Endodermal cell (in vitro differentiated cells): ENCODE data around the gene CAPZB. TPM values are rescaled to one million over a fixed set of nuclear protein-coding genes. Genes with fewer than 3 reads are reported as not detected.

Experiments used
- DNase-seq: peaks from one replicate; pipeline ENCODE4 v3.0.0-alpha.2; 2017
- H3K27ac ChIP-seq: 2 replicates; pipeline ENCODE4 v1.5.1; 2013; ENCODE audit warnings: mild to moderate bottlenecking, low read depth, low read length, moderate library complexity
- H3K27me3 ChIP-seq: 2 replicates; pipeline ENCODE4 v1.6.1; 2013; ENCODE audit warnings: mild to moderate bottlenecking, low read length, moderate library complexity; ENCODE audit not compliant: insufficient read depth, control insufficient read depth, poor library complexity, severe bottlenecking
- H3K36me3 ChIP-seq: 2 replicates; pipeline ENCODE4 v1.7.0; 2013; ENCODE audit warnings: mild to moderate bottlenecking, low read length, moderate library complexity; ENCODE audit not compliant: control insufficient read depth, insufficient read depth
- H3K4me1 ChIP-seq: one replicate; pipeline ENCODE4 v1.7.0; 2013; ENCODE audit warnings: low read length; ENCODE audit not compliant: control insufficient read depth, insufficient read depth
- H3K4me3 ChIP-seq: 2 replicates; pipeline ENCODE4 v1.5.1; 2013; ENCODE audit warnings: mild to moderate bottlenecking, low read length, moderate library complexity
- H3K9ac ChIP-seq: 2 replicates; pipeline ENCODE4 v1.6.1; 2013; ENCODE audit warnings: mild to moderate bottlenecking, low read length, moderate library complexity; ENCODE audit not compliant: poor library complexity, severe bottlenecking; ENCODE audit errors: extremely low read depth
- H3K9me3 ChIP-seq: 2 replicates; pipeline ENCODE4 v1.6.1; 2013; ENCODE audit warnings: mild to moderate bottlenecking, low read length, moderate library complexity; ENCODE audit not compliant: control insufficient read depth
- H3K27ac Mint-ChIP-seq: 2 replicates; pipeline ENCODE4 v1.8.0; 2020; ENCODE audit warnings: mixed read lengths
- H3K27me3 Mint-ChIP-seq: 2 replicates; pipeline ENCODE4 v1.8.0; 2021; ENCODE audit warnings: mild to moderate bottlenecking, mixed read lengths; ENCODE audit not compliant: insufficient read depth
- H3K36me3 Mint-ChIP-seq: 2 replicates; pipeline ENCODE4 v1.8.0; 2020; ENCODE audit warnings: low read depth, mixed read lengths
- H3K4me1 Mint-ChIP-seq: 2 replicates; pipeline ENCODE4 v1.8.0; 2020; ENCODE audit warnings: mixed read lengths
- H3K4me3 Mint-ChIP-seq: 2 replicates; pipeline ENCODE4 v1.8.0; 2020; ENCODE audit warnings: mild to moderate bottlenecking, moderate library complexity, mixed read lengths
- H3K9me3 Mint-ChIP-seq: 2 replicates; pipeline ENCODE4 v1.8.0; 2020; ENCODE audit warnings: mild to moderate bottlenecking, mixed read lengths
- WGBS, 2 experiments: methylation state at CpG; one replicate each; pipeline versions ENCODE4 v1.1.5 to v1.1.7; 2013; ENCODE audit warnings: missing lambda C conversion rate in 2 of 2, mixed read lengths in 1 of 2; ENCODE audit not compliant: insufficient coverage in 1 of 2, insufficient read length in 1 of 2; 5-methylcytosine and 5-hydroxymethylcytosine counted together
- total RNA-seq, 2 donors: library from RNA; stranded (reverse); fragmentation: NEBNext Ultra II Directional in 1 of 2; extraction: Animal tissue kit (Norgen Biotek cat#: 25700) in 1 of 2; gene quantifications; 2 replicates in 1 of 2; 3 replicates in 1 of 2; pipeline ENCODE4 v1.2.1, GENCODE V29; 2021
- TF ChIP-seq, protein P1 (sequence below): fragments of 200-600 bp; sonication (generic); conservative IDR thresholded peaks from 2 replicates; pipeline ENCODE4 v1.5.0; 2021; ENCODE audit warnings: antibody characterized with exemption, mild to moderate bottlenecking

Gene CAPZB
- total RNA-seq, 2 donors from 2014 or later, result 334 to 362 TPM

DNA sequence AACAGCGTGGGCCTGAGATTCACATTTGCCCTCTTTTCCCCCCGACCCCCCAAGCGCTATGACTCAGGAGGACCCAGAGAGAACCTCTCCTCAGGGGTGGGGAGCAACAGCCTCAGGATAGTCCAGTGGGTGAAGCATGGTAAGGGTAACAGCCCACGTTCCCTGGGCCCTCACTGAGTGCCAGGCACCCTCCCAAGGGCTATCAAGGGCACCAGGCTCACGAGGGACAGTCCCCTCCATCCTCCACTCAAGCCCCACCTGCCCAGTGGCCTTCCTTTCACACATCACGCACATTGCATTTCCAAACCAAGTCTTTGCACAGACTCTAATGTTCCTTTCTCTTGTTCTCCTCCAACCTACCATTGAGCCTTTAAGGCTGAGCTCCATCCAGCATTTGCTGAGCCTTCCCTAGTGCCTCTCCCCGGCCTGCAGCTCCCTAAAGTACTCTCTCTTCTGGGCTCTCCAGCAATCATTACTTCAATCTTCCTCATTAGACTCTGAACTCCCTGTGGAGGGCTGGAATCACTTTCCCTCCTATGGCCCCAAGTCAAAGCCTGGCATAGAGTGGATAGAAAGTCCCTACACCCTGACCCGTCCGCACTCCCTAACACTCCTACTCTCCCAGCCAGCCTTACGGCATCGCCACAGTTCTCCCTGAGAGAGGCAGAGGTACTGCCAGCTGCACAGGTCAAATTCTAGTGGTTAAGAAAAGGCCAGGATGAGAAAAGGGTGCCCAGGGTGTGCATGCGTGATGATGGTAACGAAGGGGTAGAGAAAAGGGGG is 174.4 kb downstream of the CAPZB start:
- Histone ChIP-seq H3K27ac (no peak overlapping the region), H3K4me1 (peaks cover 3% of the 10 kb centered on the region), H3K36me3 (peaks cover 28% of the 10 kb centered on the region), H3K4me3 (peak overlapping the region; percentile 82), H3K9me3 (no peaks in the 10 kb centered on the region), H3K27me3 (no peaks in the 10 kb centered on the region), H3K9ac (peak overlapping the region; percentile 85)
- WGBS, 2 experiments, result 59 to 67% methylated on average over 5 to 13 of the region's 13 CpGs
- Mint-ChIP-seq H3K9me3 (no peaks in the 10 kb centered on the region), H3K4me3 (peak overlapping the region; percentile 78), H3K27ac (peak overlapping the region; percentile 77), H3K4me1 (peaks cover 15% of the 10 kb centered on the region), H3K36me3 (peaks cover 25% of the 10 kb centered on the region), H3K27me3 (no peaks in the 10 kb centered on the region)
- TF ChIP-seq, protein P1, sequence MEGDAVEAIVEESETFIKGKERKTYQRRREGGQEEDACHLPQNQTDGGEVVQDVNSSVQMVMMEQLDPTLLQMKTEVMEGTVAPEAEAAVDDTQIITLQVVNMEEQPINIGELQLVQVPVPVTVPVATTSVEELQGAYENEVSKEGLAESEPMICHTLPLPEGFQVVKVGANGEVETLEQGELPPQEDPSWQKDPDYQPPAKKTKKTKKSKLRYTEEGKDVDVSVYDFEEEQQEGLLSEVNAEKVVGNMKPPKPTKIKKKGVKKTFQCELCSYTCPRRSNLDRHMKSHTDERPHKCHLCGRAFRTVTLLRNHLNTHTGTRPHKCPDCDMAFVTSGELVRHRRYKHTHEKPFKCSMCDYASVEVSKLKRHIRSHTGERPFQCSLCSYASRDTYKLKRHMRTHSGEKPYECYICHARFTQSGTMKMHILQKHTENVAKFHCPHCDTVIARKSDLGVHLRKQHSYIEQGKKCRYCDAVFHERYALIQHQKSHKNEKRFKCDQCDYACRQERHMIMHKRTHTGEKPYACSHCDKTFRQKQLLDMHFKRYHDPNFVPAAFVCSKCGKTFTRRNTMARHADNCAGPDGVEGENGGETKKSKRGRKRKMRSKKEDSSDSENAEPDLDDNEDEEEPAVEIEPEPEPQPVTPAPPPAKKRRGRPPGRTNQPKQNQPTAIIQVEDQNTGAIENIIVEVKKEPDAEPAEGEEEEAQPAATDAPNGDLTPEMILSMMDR, result no peak
- DNase-seq, result no peak

GRCh38 chr1:19310061-19310460 is 175.3 kb downstream of the CAPZB start:
- 94 to 100% methylated on average over 1 to 7 of the region's 7 CpGs for WGBS, 2 experiments

GRCh38 chr1:19309123-19309813 is 176.1 kb downstream of the CAPZB start:
- H3K27ac ChIP-seq, result no peak overlapping the region
- peaks cover 43% of the 10 kb centered on the region for H3K36me3 ChIP-seq
- TF ChIP-seq, protein P1, result no peak
- H3K9me3 ChIP-seq, result no peaks in the 10 kb centered on the region
- H3K4me1 ChIP-seq, result peaks cover 3% of the 10 kb centered on the region
- H3K9ac ChIP-seq, result no peak overlapping the region
- H3K27me3 ChIP-seq, result no peaks in the 10 kb centered on the region
- Mint-ChIP-seq H3K27me3 (no peaks in the 10 kb centered on the region), H3K4me3 (no peak overlapping the region), H3K27ac (no peak overlapping the region), H3K36me3 (peaks cover 38% of the 10 kb centered on the region), H3K4me1 (peaks cover 15% of the 10 kb centered on the region), H3K9me3 (no peaks in the 10 kb centered on the region)
- no peak for DNase-seq
- no peak overlapping the region for H3K4me3 ChIP-seq
- 94 to 100% methylated on average over 1 to 6 of the region's 6 CpGs for WGBS, 2 experiments

More at GRCh38 chr1:19310061-19310460, 175.3 kb downstream of the CAPZB start:
- Histone ChIP-seq H3K9me3 (no peaks in the 10 kb centered on the region), H3K9ac (no peak overlapping the region), H3K27ac (no peak overlapping the region), H3K27me3 (no peaks in the 10 kb centered on the region), H3K4me1 (peaks cover 3% of the 10 kb centered on the region), H3K36me3 (peaks cover 36% of the 10 kb centered on the region), H3K4me3 (no peak overlapping the region)
- no peak for DNase-seq
- H3K9me3 Mint-ChIP-seq, result no peaks in the 10 kb centered on the region
- H3K4me3 Mint-ChIP-seq, result peak overlapping the region; percentile 78
- no peaks in the 10 kb centered on the region for H3K27me3 Mint-ChIP-seq
- peaks cover 31% of the 10 kb centered on the region for H3K36me3 Mint-ChIP-seq
- TF ChIP-seq, protein P1, result no peak
- peaks cover 15% of the 10 kb centered on the region for H3K4me1 Mint-ChIP-seq
- no peak overlapping the region for H3K27ac Mint-ChIP-seq
